Caco-2 (cell line): Measurements from ENCODE around the gene THOC3. TPM values are rescaled to one million over a fixed set of nuclear protein-coding genes. Genes with fewer than 3 reads are reported as not detected.
"Not testable (repeated sequence)": the region's sequence is repeated elsewhere in the genome, so short reads cannot be mapped to it uniquely, and the experiment has no call there.

Source experiments
- Bru-seq: library from RNA; stranded (reverse); fragments of 400-500 nt; gene quantifications from one replicate; lab custom pipeline; 2021; lab: Mats Ljungman, UMichigan
- BruChase-seq, 2 experiments: library from RNA; stranded (reverse); fragments of 400-500 nt; gene quantifications; one replicate each; lab custom pipeline; 2021; lab: Mats Ljungman, UMichigan
- BruUV-seq: library from RNA; stranded (reverse); fragments of 400-500 nt; replicated peaks from 2 replicates; lab custom pipeline; 2021; lab: Mats Ljungman, UMichigan
- CTCF ChIA-PET: fragments of 300-600 bp; sonication (Branson Sonifier 250); formaldehyde crosslinking; loops from one replicate; lab custom pipeline; 2022; ENCODE audit warnings: antibody characterized with exemption; lab: Charles Lee
- POLR2A ChIA-PET: fragments of 300-600 bp; sonication (Branson Sonifier 250); formaldehyde crosslinking; loops from one replicate; lab custom pipeline; 2022; ENCODE audit warnings: antibody characterized with exemption; lab: Charles Lee
- DNase-seq, 2 experiments: peaks; one replicate each; pipeline versions ENCODE4 v3.0.0 to v3.0.0-alpha.2; 2020 to 2022
- H3K27me3 ChIP-seq: replicated peaks from 2 replicates; pipeline ENCODE4 v1.6.0; 2011; ENCODE audit warnings: low read length; ENCODE audit not compliant: control insufficient read depth, insufficient read depth
- H3K36me3 ChIP-seq: 2 replicates; pipeline ENCODE4 v1.5.1; 2011; ENCODE audit warnings: low read length; ENCODE audit not compliant: control insufficient read depth, insufficient read depth
- H3K4me1 ChIP-seq: fragments of 250-450 bp; sonication (Bioruptor Pico); 2 replicates; pipeline ENCODE4 v1.5.1; 2020; ENCODE audit warnings: mild to moderate bottlenecking
- H3K4me3 ChIP-seq: 2 replicates; pipeline ENCODE4 v1.5.1; 2011; ENCODE audit warnings: low read depth, mild to moderate bottlenecking, control low read depth, low read length
- H3K9me3 ChIP-seq: fragments of 250-450 bp; sonication (Bioruptor Pico); 2 replicates; pipeline ENCODE4 v1.5.1; 2020; ENCODE audit warnings: mild to moderate bottlenecking, moderate library complexity
- H3K27ac Mint-ChIP-seq: one replicate; pipeline ENCODE4 v1.8.0; 2022; ENCODE audit warnings: mixed read lengths; ENCODE audit not compliant: unreplicated experiment
- H3K27me3 Mint-ChIP-seq: one replicate; pipeline ENCODE4 v1.8.0; 2022; ENCODE audit warnings: mixed read lengths; ENCODE audit not compliant: insufficient read depth, unreplicated experiment
- H3K36me3 Mint-ChIP-seq: one replicate; pipeline ENCODE4 v1.8.0; 2022; ENCODE audit warnings: mild to moderate bottlenecking, mixed read lengths; ENCODE audit not compliant: insufficient read depth, unreplicated experiment
- H3K4me1 Mint-ChIP-seq: one replicate; pipeline ENCODE4 v1.8.0; 2022; ENCODE audit warnings: low read depth, mixed read lengths; ENCODE audit not compliant: unreplicated experiment
- H3K4me3 Mint-ChIP-seq: one replicate; pipeline ENCODE4 v1.8.0; 2022; ENCODE audit warnings: mild to moderate bottlenecking, moderate library complexity, mixed read lengths; ENCODE audit not compliant: unreplicated experiment
- H3K9me3 Mint-ChIP-seq: one replicate; pipeline ENCODE4 v1.8.0; 2022; ENCODE audit warnings: mixed read lengths; ENCODE audit not compliant: unreplicated experiment
- intact Hi-C: fragments of 100-400 bp; cut with micrococcal nuclease; formaldehyde crosslinking; loops from one replicate; pipeline ENCODE4 v1.10.0; 2022; ENCODE audit not compliant: unreplicated experiment
- long read RNA-seq: library from polyadenylated mRNA; stranded (forward); transcript quantifications from one replicate; pipeline ENCODE4 v2.0.0, GENCODE V29; 2022
- total RNA-seq: library from RNA; stranded (reverse); gene quantifications from 2 replicates; pipeline ENCODE4 v1.2.3, GENCODE V29; 2022

The THOC3 gene, protein sequence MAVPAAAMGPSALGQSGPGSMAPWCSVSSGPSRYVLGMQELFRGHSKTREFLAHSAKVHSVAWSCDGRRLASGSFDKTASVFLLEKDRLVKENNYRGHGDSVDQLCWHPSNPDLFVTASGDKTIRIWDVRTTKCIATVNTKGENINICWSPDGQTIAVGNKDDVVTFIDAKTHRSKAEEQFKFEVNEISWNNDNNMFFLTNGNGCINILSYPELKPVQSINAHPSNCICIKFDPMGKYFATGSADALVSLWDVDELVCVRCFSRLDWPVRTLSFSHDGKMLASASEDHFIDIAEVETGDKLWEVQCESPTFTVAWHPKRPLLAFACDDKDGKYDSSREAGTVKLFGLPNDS
- total RNA-seq, result 81.0 and 81.8 TPM in 2 replicates
- percentile 40 among the genes with signal in this experiment for Bru-seq, nascent RNA
- BruChase-seq, experiment 1, labeled RNA remaining after a 2-hour chase, result percentile 50 among the genes with signal in this experiment
- BruChase-seq, experiment 2, labeled RNA remaining after a 6-hour chase, result percentile 56 among the genes with signal in this experiment
- long read RNA-seq, transcript THOC3-201 (6 exons, 1,589 nt), result major isoform, 227 of 267 reads
- long read RNA-seq, partial matches to known transcripts, result 3 of 267 reads
- long read RNA-seq, other reads (novel, unspliced or antisense), result 35 of 267 reads

- H3K36me3 ChIP-seq, H3K4me1 Mint-ChIP-seq, POLR2A ChIA-PET, H3K4me1 ChIP-seq, H3K27me3 ChIP-seq, BruUV-seq, H3K9me3 Mint-ChIP-seq, H3K9me3 ChIP-seq, H3K36me3 Mint-ChIP-seq, H3K27me3 Mint-ChIP-seq, intact Hi-C loops, CTCF ChIA-PET: not testable (repeated sequence)
- Mint-ChIP-seq H3K4me3 (peak within 1 kb of the TSS; percentile 76), H3K27ac (peak within 1 kb of the TSS; percentile 57)
- H3K4me3 ChIP-seq, result peak within 1 kb of the TSS; percentile 79
- peak; percentile 66 to 81 for DNase-seq
These were observed at the start of gene THOC3 for GRCh38 chr5:175967471-175968372. THOC3 (minus strand) TSS chr5:175968315; CDS start chr5:175968208, 107 bp downstream.

GRCh38 chr5:176017324-176017723 lies 49.2 kb upstream of the THOC3 start:
- H3K36me3 Mint-ChIP-seq, intact Hi-C loops, H3K27me3 ChIP-seq, BruUV-seq, CTCF ChIA-PET, H3K4me1 ChIP-seq, H3K27ac Mint-ChIP-seq, H3K4me3 ChIP-seq, H3K4me3 Mint-ChIP-seq, H3K9me3 ChIP-seq, DNase-seq, POLR2A ChIA-PET, H3K36me3 ChIP-seq, H3K4me1 Mint-ChIP-seq, H3K9me3 Mint-ChIP-seq, H3K27me3 Mint-ChIP-seq: not testable (repeated sequence)

- H3K9me3 ChIP-seq, H3K36me3 ChIP-seq, H3K4me3 Mint-ChIP-seq, H3K27me3 ChIP-seq, BruUV-seq, H3K27me3 Mint-ChIP-seq, H3K36me3 Mint-ChIP-seq, DNase-seq, H3K27ac Mint-ChIP-seq, POLR2A ChIA-PET, CTCF ChIA-PET, H3K4me3 ChIP-seq, intact Hi-C loops, H3K4me1 Mint-ChIP-seq, H3K4me1 ChIP-seq, H3K9me3 Mint-ChIP-seq: not testable (repeated sequence)
These were observed 46.2 kb upstream of the THOC3 start for GRCh38 chr5:176014360-176014759.

GRCh38 chr5:176011088-176011487 lies 43.0 kb upstream of the THOC3 start:
- H3K4me3 Mint-ChIP-seq, H3K27me3 Mint-ChIP-seq, CTCF ChIA-PET, H3K4me3 ChIP-seq, H3K36me3 ChIP-seq, H3K4me1 Mint-ChIP-seq, POLR2A ChIA-PET, H3K4me1 ChIP-seq, DNase-seq, H3K27me3 ChIP-seq, H3K36me3 Mint-ChIP-seq, intact Hi-C loops, H3K9me3 ChIP-seq, H3K27ac Mint-ChIP-seq, H3K9me3 Mint-ChIP-seq, BruUV-seq: not testable (repeated sequence)
